WTC11 (cell line): Measurements from ENCODE around the gene EXD3. TPM values are rescaled to one million over a fixed set of nuclear protein-coding genes. Genes with fewer than 3 reads are reported as not detected.

Source experiments
- ATAC-seq: fragments of 200-7000 bp; cut with Tn5 transposase; 2 replicates; pipeline ENCODE4 v1.10.0; 2021; ENCODE audit warnings: mild to moderate bottlenecking, moderate library complexity
- CTCF ChIA-PET: fragments of 300-600 bp; sonication (Branson Sonifier 250); formaldehyde crosslinking; loops from one replicate; lab custom pipeline; 2021; ENCODE audit warnings: antibody characterized with exemption; lab: Charles Lee
- POLR2A ChIA-PET: fragments of 350-600 bp; sonication (Branson Sonifier 250); formaldehyde crosslinking; loops from one replicate; lab custom pipeline; 2021; ENCODE audit warnings: antibody characterized with exemption; lab: Charles Lee
- DNase-seq: peaks from one replicate; pipeline ENCODE4 v3.0.0; 2021; ENCODE audit warnings: low spot score
- H3K27ac Mint-ChIP-seq: 2 replicates; pipeline ENCODE4 v1.8.0; 2021; ENCODE audit warnings: mixed read lengths
- H3K27me3 Mint-ChIP-seq: 2 replicates; pipeline ENCODE4 v1.8.0; 2021; ENCODE audit warnings: low read depth, mild to moderate bottlenecking, moderate library complexity, mixed read lengths
- H3K36me3 Mint-ChIP-seq: 2 replicates; pipeline ENCODE4 v1.8.0; 2021; ENCODE audit warnings: mixed read lengths
- H3K4me1 Mint-ChIP-seq: 2 replicates; pipeline ENCODE4 v1.8.0; 2022; ENCODE audit warnings: mixed read lengths
- H3K4me3 Mint-ChIP-seq: 2 replicates; pipeline ENCODE4 v1.8.0; 2021; ENCODE audit warnings: mild to moderate bottlenecking, moderate library complexity, mixed read lengths
- H3K9me3 Mint-ChIP-seq: 2 replicates; pipeline ENCODE4 v1.8.0; 2021; ENCODE audit warnings: mixed read lengths
- CTCF ChIP-seq: fragments of 200-600 bp; IDR thresholded peaks from 2 replicates; pipeline ENCODE4 v1.8.0; 2022; ENCODE audit warnings: antibody characterized with exemption
- EMX1 ChIP-seq: fragments of 250-450 bp; sonication (Bioruptor Pico); IDR thresholded peaks from 2 replicates; pipeline ENCODE4 v1.8.0; 2021; ENCODE audit warnings: mild to moderate bottlenecking
- ETV6 ChIP-seq: sonication (generic); formaldehyde crosslinking; IDR thresholded peaks from 2 replicates; pipeline ENCODE4 v1.8.1; 2022; ENCODE audit warnings: mild to moderate bottlenecking, missing genetic modification reagents
- JAZF1 ChIP-seq: fragments of 250-450 bp; sonication (Bioruptor Pico); IDR thresholded peaks from 2 replicates; pipeline ENCODE4 v1.9.0; 2021; ENCODE audit warnings: moderate library complexity, mild to moderate bottlenecking, inconsistent platforms
- NFYB ChIP-seq: sonication (generic); formaldehyde crosslinking; conservative IDR thresholded peaks from 2 replicates; pipeline ENCODE4 v1.8.0; 2022; ENCODE audit warnings: low read depth, missing genetic modification reagents
- TCF7 ChIP-seq: sonication (generic); formaldehyde crosslinking; IDR thresholded peaks from 2 replicates; pipeline ENCODE4 v1.8.0; 2022; ENCODE audit warnings: mild to moderate bottlenecking, low read depth, missing genetic modification reagents, moderate library complexity
- ZNF138 ChIP-seq: sonication (generic); formaldehyde crosslinking; conservative IDR thresholded peaks from 2 replicates; pipeline ENCODE4 v1.8.1; 2022; ENCODE audit warnings: mild to moderate bottlenecking, moderate library complexity, missing genetic modification reagents
- ZNF512 ChIP-seq: sonication (generic); formaldehyde crosslinking; IDR thresholded peaks from 2 replicates; pipeline ENCODE4 v1.8.1; 2022; ENCODE audit warnings: missing genetic modification reagents, borderline replicate concordance
- total RNA-seq: library from RNA; stranded (reverse); gene quantifications from 3 replicates; pipeline ENCODE4 v1.2.3, GENCODE V29; 2021
- TF ChIP-seq, protein P1 (sequence below): sonication (generic); formaldehyde crosslinking; IDR thresholded peaks from 2 replicates; pipeline ENCODE4 v1.8.0; 2022; ENCODE audit warnings: missing genetic modification reagents
- TF ChIP-seq, protein P2 (sequence below): sonication (generic); formaldehyde crosslinking; IDR thresholded peaks from 2 replicates; pipeline ENCODE4 v1.8.0; 2022; ENCODE audit warnings: mild to moderate bottlenecking, missing genetic modification reagents
- TF ChIP-seq, protein P3 (sequence below): fragments of 250-450 bp; sonication (Bioruptor Pico); IDR thresholded peaks from 2 replicates; pipeline ENCODE4 v1.9.0; 2021; ENCODE audit warnings: moderate library complexity, mild to moderate bottlenecking, inconsistent platforms, borderline replicate concordance
- TF ChIP-seq, protein P4 (sequence below): sonication (generic); formaldehyde crosslinking; IDR thresholded peaks from 2 replicates; pipeline ENCODE4 v1.8.0; 2023; ENCODE audit warnings: missing genetic modification reagents
- TF ChIP-seq, protein P5 (sequence below): fragments of 250-450 bp; sonication (Bioruptor Pico); IDR thresholded peaks from 2 replicates; pipeline ENCODE4 v1.9.0; 2021; ENCODE audit warnings: mild to moderate bottlenecking
- TF ChIP-seq, protein P6 (sequence below): sonication (generic); formaldehyde crosslinking; IDR thresholded peaks from 2 replicates; pipeline ENCODE4 v1.8.1; 2022; ENCODE audit warnings: mild to moderate bottlenecking, missing genetic modification reagents, moderate library complexity, borderline replicate concordance

Gene EXD3
- total RNA-seq, 1 experiment from 2014 or later, result 21.2 TPM

GRCh38 chr9:137445930-137446431 lies 23.0 kb upstream of the EXD3 start (continued):
- TF ChIP-seq CTCF, result no peak

- peaks cover 5% of the 10 kb centered on the region for H3K4me1 Mint-ChIP-seq
- H3K27me3 Mint-ChIP-seq, result no peaks in the 10 kb centered on the region; the same call in 1 of the 2 replicates
- H3K36me3 Mint-ChIP-seq, result no peaks in the 10 kb centered on the region
- POLR2A ChIA-PET, result no interaction called here
- TF ChIP-seq, protein P1, sequence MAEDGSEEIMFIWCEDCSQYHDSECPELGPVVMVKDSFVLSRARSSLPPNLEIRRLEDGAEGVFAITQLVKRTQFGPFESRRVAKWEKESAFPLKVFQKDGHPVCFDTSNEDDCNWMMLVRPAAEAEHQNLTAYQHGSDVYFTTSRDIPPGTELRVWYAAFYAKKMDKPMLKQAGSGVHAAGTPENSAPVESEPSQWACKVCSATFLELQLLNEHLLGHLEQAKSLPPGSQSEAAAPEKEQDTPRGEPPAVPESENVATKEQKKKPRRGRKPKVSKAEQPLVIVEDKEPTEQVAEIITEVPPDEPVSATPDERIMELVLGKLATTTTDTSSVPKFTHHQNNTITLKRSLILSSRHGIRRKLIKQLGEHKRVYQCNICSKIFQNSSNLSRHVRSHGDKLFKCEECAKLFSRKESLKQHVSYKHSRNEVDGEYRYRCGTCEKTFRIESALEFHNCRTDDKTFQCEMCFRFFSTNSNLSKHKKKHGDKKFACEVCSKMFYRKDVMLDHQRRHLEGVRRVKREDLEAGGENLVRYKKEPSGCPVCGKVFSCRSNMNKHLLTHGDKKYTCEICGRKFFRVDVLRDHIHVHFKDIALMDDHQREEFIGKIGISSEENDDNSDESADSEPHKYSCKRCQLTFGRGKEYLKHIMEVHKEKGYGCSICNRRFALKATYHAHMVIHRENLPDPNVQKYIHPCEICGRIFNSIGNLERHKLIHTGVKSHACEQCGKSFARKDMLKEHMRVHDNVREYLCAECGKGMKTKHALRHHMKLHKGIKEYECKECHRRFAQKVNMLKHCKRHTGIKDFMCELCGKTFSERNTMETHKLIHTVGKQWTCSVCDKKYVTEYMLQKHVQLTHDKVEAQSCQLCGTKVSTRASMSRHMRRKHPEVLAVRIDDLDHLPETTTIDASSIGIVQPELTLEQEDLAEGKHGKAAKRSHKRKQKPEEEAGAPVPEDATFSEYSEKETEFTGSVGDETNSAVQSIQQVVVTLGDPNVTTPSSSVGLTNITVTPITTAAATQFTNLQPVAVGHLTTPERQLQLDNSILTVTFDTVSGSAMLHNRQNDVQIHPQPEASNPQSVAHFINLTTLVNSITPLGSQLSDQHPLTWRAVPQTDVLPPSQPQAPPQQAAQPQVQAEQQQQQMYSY (CRISPR knock-in tag), result no peak
- TF ChIP-seq, protein P2, sequence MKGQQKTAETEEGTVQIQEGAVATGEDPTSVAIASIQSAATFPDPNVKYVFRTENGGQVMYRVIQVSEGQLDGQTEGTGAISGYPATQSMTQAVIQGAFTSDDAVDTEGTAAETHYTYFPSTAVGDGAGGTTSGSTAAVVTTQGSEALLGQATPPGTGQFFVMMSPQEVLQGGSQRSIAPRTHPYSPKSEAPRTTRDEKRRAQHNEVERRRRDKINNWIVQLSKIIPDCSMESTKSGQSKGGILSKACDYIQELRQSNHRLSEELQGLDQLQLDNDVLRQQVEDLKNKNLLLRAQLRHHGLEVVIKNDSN (CRISPR knock-in tag), result no peak
- TF ChIP-seq CTCF, result peak; percentile 71
- H3K4me3 Mint-ChIP-seq, result no peak overlapping the region
- no peak overlapping the region for H3K27ac Mint-ChIP-seq
- peak; percentile 39 for ATAC-seq
- CTCF ChIA-PET, result interaction anchor here (0.6 to 5.8 kb wide), 8 partner anchors 8 to 158 kb away, joined by 3 to 60 read pairs (median 4); partner anchors contain the start of genes EXD3 and NOXA1
- peak; percentile 90 for DNase-seq
- no peaks in the 10 kb centered on the region for H3K9me3 Mint-ChIP-seq
These were observed 22.4 kb upstream of the EXD3 start for GRCh38 chr9:137445275-137445807.

DNA sequence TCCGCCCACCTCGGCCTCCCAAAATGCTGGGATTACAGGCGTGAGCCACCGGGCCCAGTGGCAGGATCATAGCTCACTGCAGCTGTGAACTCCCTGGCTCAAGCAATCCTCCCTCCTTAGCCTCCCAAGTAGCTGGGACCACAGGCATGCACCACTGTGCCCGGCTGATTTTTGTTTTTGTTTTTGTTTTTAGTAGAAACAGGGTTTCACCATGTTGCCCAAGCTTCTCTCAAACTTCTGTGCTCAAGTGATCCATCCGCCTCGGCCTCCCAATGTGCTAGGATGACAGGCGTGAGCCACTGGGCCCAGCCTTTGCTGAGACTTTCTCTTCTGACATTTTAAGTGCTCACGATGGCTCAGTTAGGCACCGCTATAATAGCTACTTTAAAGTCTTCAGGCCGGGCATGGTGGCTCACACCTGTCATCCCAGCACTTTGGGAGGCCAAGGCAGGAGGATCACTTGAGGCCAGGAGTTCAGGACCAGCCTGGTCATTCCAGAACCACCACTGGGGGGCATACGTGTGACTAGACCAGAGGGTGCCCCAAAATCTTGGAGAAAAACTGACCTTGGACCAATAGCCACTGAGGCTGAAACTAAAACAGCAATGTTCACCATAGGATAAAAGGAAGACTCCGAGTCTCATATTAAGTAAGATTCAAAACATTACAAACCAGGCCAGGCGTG lies 21.3 kb upstream of the EXD3 start:
- DNase-seq (no peak), ATAC-seq (no peak)
- CTCF ChIA-PET, result interaction anchor here (0.7 to 5.8 kb wide), 7 partner anchors 9 to 208 kb away, joined by 3 to 60 read pairs (median 4); partner anchors contain the start of genes EXD3, NOXA1, NRARP and NSMF
- H3K4me1 Mint-ChIP-seq, result peaks cover 5% of the 10 kb centered on the region
- no peak overlapping the region for H3K4me3 Mint-ChIP-seq
- no peaks in the 10 kb centered on the region; the same call in 1 of the 2 replicates for H3K27me3 Mint-ChIP-seq
- H3K36me3 Mint-ChIP-seq, result no peaks in the 10 kb centered on the region
- no peak overlapping the region for H3K27ac Mint-ChIP-seq
- POLR2A ChIA-PET, result no interaction called here
- H3K9me3 Mint-ChIP-seq, result no peaks in the 10 kb centered on the region
- TF ChIP-seq, protein P3, sequence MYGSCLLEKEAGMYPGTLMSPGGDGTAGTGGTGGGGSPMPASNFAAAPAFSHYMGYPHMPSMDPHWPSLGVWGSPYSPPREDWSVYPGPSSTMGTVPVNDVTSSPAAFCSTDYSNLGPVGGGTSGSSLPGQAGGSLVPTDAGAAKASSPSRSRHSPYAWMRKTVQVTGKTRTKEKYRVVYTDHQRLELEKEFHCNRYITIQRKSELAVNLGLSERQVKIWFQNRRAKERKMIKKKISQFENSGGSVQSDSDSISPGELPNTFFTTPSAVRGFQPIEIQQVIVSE (CRISPR knock-in tag), result no peak
- TF ChIP-seq TCF7 (CRISPR knock-in tag) (no peak), EMX1 (CRISPR knock-in tag) (no peak), ZNF138 (CRISPR knock-in tag) (no peak), NFYB (CRISPR knock-in tag) (no peak), ETV6 (CRISPR knock-in tag) (no peak), JAZF1 (CRISPR knock-in tag) (no peak), ZNF512 (CRISPR knock-in tag) (no peak)
- TF ChIP-seq, protein P4, sequence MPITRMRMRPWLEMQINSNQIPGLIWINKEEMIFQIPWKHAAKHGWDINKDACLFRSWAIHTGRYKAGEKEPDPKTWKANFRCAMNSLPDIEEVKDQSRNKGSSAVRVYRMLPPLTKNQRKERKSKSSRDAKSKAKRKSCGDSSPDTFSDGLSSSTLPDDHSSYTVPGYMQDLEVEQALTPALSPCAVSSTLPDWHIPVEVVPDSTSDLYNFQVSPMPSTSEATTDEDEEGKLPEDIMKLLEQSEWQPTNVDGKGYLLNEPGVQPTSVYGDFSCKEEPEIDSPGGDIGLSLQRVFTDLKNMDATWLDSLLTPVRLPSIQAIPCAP, result no peak
- TF ChIP-seq, protein P5, sequence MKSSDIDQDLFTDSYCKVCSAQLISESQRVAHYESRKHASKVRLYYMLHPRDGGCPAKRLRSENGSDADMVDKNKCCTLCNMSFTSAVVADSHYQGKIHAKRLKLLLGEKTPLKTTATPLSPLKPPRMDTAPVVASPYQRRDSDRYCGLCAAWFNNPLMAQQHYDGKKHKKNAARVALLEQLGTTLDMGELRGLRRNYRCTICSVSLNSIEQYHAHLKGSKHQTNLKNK, result no peak
- TF ChIP-seq, protein P6, sequence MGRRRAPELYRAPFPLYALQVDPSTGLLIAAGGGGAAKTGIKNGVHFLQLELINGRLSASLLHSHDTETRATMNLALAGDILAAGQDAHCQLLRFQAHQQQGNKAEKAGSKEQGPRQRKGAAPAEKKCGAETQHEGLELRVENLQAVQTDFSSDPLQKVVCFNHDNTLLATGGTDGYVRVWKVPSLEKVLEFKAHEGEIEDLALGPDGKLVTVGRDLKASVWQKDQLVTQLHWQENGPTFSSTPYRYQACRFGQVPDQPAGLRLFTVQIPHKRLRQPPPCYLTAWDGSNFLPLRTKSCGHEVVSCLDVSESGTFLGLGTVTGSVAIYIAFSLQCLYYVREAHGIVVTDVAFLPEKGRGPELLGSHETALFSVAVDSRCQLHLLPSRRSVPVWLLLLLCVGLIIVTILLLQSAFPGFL (CRISPR knock-in tag), result no peak
